HepG2 (cell line): ENCODE measurements around the gene GRK5. TPM values are rescaled to one million over a fixed set of nuclear protein-coding genes. Genes with fewer than 3 reads are reported as not detected.

Experiments used
- ATAC-seq: fragments of 200-7000 bp; cut with Tn5 transposase; 3 replicates; pipeline ENCODE4 v1.9.1; 2020; ENCODE audit warnings: mild to moderate bottlenecking, moderate library complexity
- BruUV-seq: library from RNA; stranded (reverse); fragments of 400-500 nt; replicated peaks from 2 replicates; lab custom pipeline; 2021; lab: Mats Ljungman, UMichigan
- CTCF ChIA-PET: fragments of 300-600 bp; formaldehyde crosslinking; extraction: SDS; loops from one replicate; lab custom pipeline; 2021; ENCODE audit warnings: low total read pairs, inconsistent platforms, low intra/inter-chr PET ratio; lab: Yijun Ruan, JAX
- POLR2A ChIA-PET: fragments of 350-600 bp; sonication (Branson Sonifier 250); formaldehyde crosslinking; loops from one replicate; lab custom pipeline; 2020; ENCODE audit warnings: antibody characterized with exemption, inconsistent platforms; lab: Yijun Ruan, JAX
- DNase-seq: peaks from one replicate; pipeline ENCODE4 v3.0.0-alpha.2; 2015; ENCODE audit warnings: low spot score
- FAIRE-seq: peaks from 3 replicates; lab custom pipeline; 2011; peaks lifted over from hg19 to GRCh38; lab: Jason Lieb, UNC
- H2AFZ ChIP-seq: one replicate; pipeline ENCODE4 v1.6.1; 2011; ENCODE audit warnings: low read length, inconsistent platforms
- H3K27ac ChIP-seq: fragments of 300-600 bp; 3 replicates; pipeline ENCODE4 v1.8.0; 2011; ENCODE audit warnings: mixed run types, mild to moderate bottlenecking, mixed read lengths, low read length, inconsistent platforms; ENCODE audit not compliant: insufficient read depth; ENCODE audit errors: extremely low read length
- H3K27me3 ChIP-seq, 2 experiments: fragments of 200-600 bp in 1 of 2; 2 replicates in 1 of 2; 3 replicates in 1 of 2; pipeline versions ENCODE4 v1.6.0 to v1.8.0; 2011; ENCODE audit warnings: low read length in 2 of 2, mild to moderate bottlenecking in 2 of 2, moderate library complexity in 2 of 2, inconsistent platforms in 1 of 2; ENCODE audit not compliant: insufficient read depth in 2 of 2, control insufficient read depth in 1 of 2
- H3K36me3 ChIP-seq, 2 experiments: fragments of 200-600 bp in 1 of 2; replicated peaks in 1 of 2; 2 replicates in 1 of 2; 3 replicates in 1 of 2; pipeline versions ENCODE4 v1.5.1 to v1.8.0; 2011; ENCODE audit warnings: low read length in 2 of 2, inconsistent platforms in 1 of 2; ENCODE audit not compliant: insufficient read depth in 2 of 2, control insufficient read depth in 1 of 2
- H3K4me1 ChIP-seq: 2 replicates; pipeline ENCODE4 v1.5.1; 2012; ENCODE audit warnings: low read length, inconsistent platforms; ENCODE audit not compliant: insufficient read depth
- H3K4me2 ChIP-seq: 2 replicates; pipeline ENCODE4 v1.6.0; 2011; ENCODE audit warnings: low read depth, low read length, inconsistent platforms
- H3K4me3 ChIP-seq, 3 experiments: fragments of 200-600 bp in 1 of 3; sonication (generic), shearing (Covaris generic) in 1 of 3; replicated peaks in 1 of 3; 2 replicates each; pipeline ENCODE4 v1.5.1; 2011 to 2016; ENCODE audit warnings: low read length in 3 of 3, inconsistent platforms in 2 of 3, low read depth in 2 of 3, mild to moderate bottlenecking in 2 of 3, control low read depth in 1 of 3, mixed read lengths in 1 of 3; ENCODE audit not compliant: insufficient read depth in 1 of 3
- H3K79me2 ChIP-seq: one replicate; pipeline ENCODE4 v1.6.1; 2011; ENCODE audit warnings: low read length, inconsistent platforms; ENCODE audit not compliant: insufficient read depth
- H3K9ac ChIP-seq: 2 replicates; pipeline ENCODE4 v1.6.0; 2011; ENCODE audit warnings: mild to moderate bottlenecking, low read depth, low read length, inconsistent platforms; ENCODE audit not compliant: insufficient read depth
- H3K9me3 ChIP-seq: 2 replicates; pipeline ENCODE4 v1.5.1; 2012; ENCODE audit warnings: mild to moderate bottlenecking, low read length
- H4K20me1 ChIP-seq: 2 replicates; pipeline ENCODE4 v1.6.0; 2011; ENCODE audit warnings: inconsistent platforms, mild to moderate bottlenecking, low read length, moderate library complexity; ENCODE audit not compliant: insufficient read depth
- FOSL2 ChIP-seq: sonication (generic); formaldehyde crosslinking; IDR thresholded peaks from 2 replicates; pipeline ENCODE4 v1.4.0; 2020; ENCODE audit warnings: missing genetic modification reagents
- GATAD2A ChIP-seq: IDR thresholded peaks from 2 replicates; pipeline ENCODE4 v1.6.1; 2016
- KDM6A ChIP-seq: IDR thresholded peaks from 2 replicates; pipeline ENCODE4 v1.6.1; 2016; ENCODE audit warnings: low read depth
- KLF9 ChIP-seq: IDR thresholded peaks from 2 replicates; pipeline ENCODE4 v1.6.1; 2016; ENCODE audit warnings: low read depth
- NAIF1 ChIP-seq: sonication (generic); formaldehyde crosslinking; IDR thresholded peaks from 2 replicates; pipeline ENCODE4 v1.5.0; 2020; ENCODE audit warnings: mild to moderate bottlenecking, missing genetic modification reagents, borderline replicate concordance
- NR2C2 ChIP-seq: sonication (generic); formaldehyde crosslinking; IDR thresholded peaks from 2 replicates; pipeline ENCODE4 v1.4.0; 2020; ENCODE audit warnings: missing genetic modification reagents, mild to moderate bottlenecking, moderate library complexity, borderline replicate concordance
- PBX2 ChIP-seq: IDR thresholded peaks from 2 replicates; pipeline ENCODE4 v1.6.1; 2016; ENCODE audit warnings: control low read depth
- PHF5A ChIP-seq: IDR thresholded peaks from one replicate; pipeline ENCODE4 v1.6.1; 2018; ENCODE audit warnings: low read depth, missing genetic modification reagents; ENCODE audit not compliant: unreplicated experiment
- THAP9 ChIP-seq: sonication (generic); formaldehyde crosslinking; IDR thresholded peaks from 2 replicates; pipeline ENCODE4; 2020; ENCODE audit warnings: missing genetic modification reagents, mild to moderate bottlenecking, borderline replicate concordance
- ZNF205 ChIP-seq: IDR thresholded peaks from 2 replicates; pipeline ENCODE4 v1.6.1; 2018; ENCODE audit warnings: missing biosample characterization, missing genetic modification reagents
- ZNF713 ChIP-seq: sonication (generic); formaldehyde crosslinking; IDR thresholded peaks from 2 replicates; pipeline ENCODE4 v1.4.0; 2020; ENCODE audit warnings: mild to moderate bottlenecking, missing genetic modification reagents
- WGBS: methylation state at CpG from one replicate; pipeline ENCODE4 v1.1.6; 2017; ENCODE audit warnings: low lambda C conversion rate; 5-methylcytosine and 5-hydroxymethylcytosine counted together
- in situ Hi-C: cut with HindIII; loops from 2 replicates; pipeline ENCODE4 v1.10.0; 2017; ENCODE audit warnings: low pct_unique_long_range_greater_than_20kb; ENCODE audit not compliant: extremely low pct_ligation_motif_present
- intact Hi-C: fragments of 100-400 bp; cut with micrococcal nuclease; formaldehyde crosslinking; loops from one replicate; pipeline ENCODE4 v1.10.0; 2022; ENCODE audit not compliant: unreplicated experiment
- polyA plus RNA-seq, 8 experiments: library from polyadenylated mRNA; depleted of rRNA in 3 of 8; stranded (reverse) in 7 of 8; unstranded in 1 of 8; fragments of >200 nt; fragmentation: Illumina TruSeq in 4 of 8; extraction: Trizol in 4 of 8; gene quantifications; 2 replicates each; pipeline versions ENCODE4 v1.2.1 to v1.2.3, GENCODE V29; 2011 to 2016; ENCODE audit warnings: low read depth in 4 of 8, missing spikeins in 1 of 8, mixed read lengths in 1 of 8; ENCODE audit not compliant: insufficient read depth in 1 of 8
- total RNA-seq, 5 experiments: library from RNA; depleted of rRNA; stranded (reverse); fragments of >200 nt; fragmentation: Illumina TruSeq; extraction: Trizol; gene quantifications; 2 replicates each; pipeline ENCODE4 v1.2.3, GENCODE V29; 2016; ENCODE audit warnings: low read depth in 1 of 5

Gene GRK5
- total and polyA plus RNA-seq, 2 of the 13 experiments (the other 11 are each of a cell fraction or from before 2014, with no cell fraction given) = 10.4 to 12.6 TPM

- Histone ChIP-seq H3K27me3 (no peaks in the 10 kb centered on the region), H3K36me3 (peaks cover 0 to 6% of the 10 kb centered on the region in 2 experiments; a peak in 2 of 5 replicates), H3K4me3 (no peak overlapping the region), H3K4me2 (no peak overlapping the region), H3K4me1 (peaks cover 56% of the 10 kb centered on the region), H4K20me1 (no peaks in the 10 kb centered on the region), H3K27ac (no peak overlapping the region), H3K79me2 (peaks cover 13% of the 10 kb centered on the region), H3K9ac (no peak overlapping the region), H3K9me3 (no peaks in the 10 kb centered on the region), H2AFZ (no peak overlapping the region)
- ATAC-seq (no peak), DNase-seq (no peak), FAIRE-seq (no peak)
- ChIA-PET POLR2A (no interaction called here), CTCF (no interaction called here)
- in situ Hi-C loops (no loop called here), intact Hi-C loops (no loop called here)
- no TSS peak for BruUV-seq
- TF ChIP-seq THAP9 (no peak), KDM6A (CRISPR knock-in tag) (no peak), KLF9 (CRISPR knock-in tag) (no peak), ZNF205 (CRISPR knock-in tag) (no peak), NAIF1 (CRISPR knock-in tag) (no peak), PBX2 (CRISPR knock-in tag) (no peak), FOSL2 (CRISPR knock-in tag) (0 out of 2 replicates have a peak, but pooled peaks have one; percentile 18), NR2C2 (CRISPR knock-in tag) (no peak), GATAD2A (CRISPR knock-in tag) (0 out of 2 replicates have a peak, but pooled peaks have one; percentile 10), PHF5A (CRISPR knock-in tag) (no peak), ZNF713 (CRISPR knock-in tag) (no peak)
- 88% methylated on average over 5 of the region's 5 CpGs for WGBS
These were observed 8.8 kb downstream of the GRK5 start for GRCh38 chr10:119216127-119216526.
